GM12874 (cell line): ENCODE measurements around the gene ARMC7.

Experiments used
- CTCF ChIP-seq: IDR thresholded peaks from 2 replicates; pipeline ENCODE4 v1.5.1; 2011; ENCODE audit warnings: low read depth, mild to moderate bottlenecking, control low read depth, low read length, moderate library complexity; ENCODE audit not compliant: insufficient read depth

Gene ARMC7

GRCh38 chr17:75064460-75064859 lies 45.3 kb upstream of the ARMC7 start:
- no peak for TF ChIP-seq CTCF

- no peak for TF ChIP-seq CTCF
Observed at GRCh38 chr17:75064867-75065561, 44.8 kb upstream of the ARMC7 start.

- TF ChIP-seq CTCF, result no peak
Observed at GRCh38 chr17:75065562-75066151, 44.1 kb upstream of the ARMC7 start.

GRCh38 chr17:75067856-75068255 lies 41.9 kb upstream of the ARMC7 start:
- no peak for TF ChIP-seq CTCF

- TF ChIP-seq CTCF, result no peak
Observed at GRCh38 chr17:75068750-75069149, 41.0 kb upstream of the ARMC7 start.

- 0 out of 2 replicates have a peak, but pooled peaks have one; percentile 25 for TF ChIP-seq CTCF
Observed at GRCh38 chr17:75069783-75070182, 40.0 kb upstream of the ARMC7 start.

- no peak for TF ChIP-seq CTCF
Observed at GRCh38 chr17:75073618-75074047, 36.1 kb upstream of the ARMC7 start.
